Stimulated activated CD4-positive, alpha-beta T cell treated with anti-CD3 and anti-CD28 coated beads, Interleukin-1b, Interleukin-23, amount 100 ng/mL, for 1 hour (primary cell): ENCODE data around the gene HIRIP3.
"Not testable (repeated sequence)": the region's sequence is repeated elsewhere in the genome, so short reads cannot be mapped to it uniquely, and the experiment has no call there.

ENCODE experiments used
- DNase-seq, 2 donors: peaks; one replicate each; pipeline ENCODE4 v3.0.0-alpha.2; 2020; ENCODE audit warnings: low read depth in 2 of 2

The HIRIP3 gene

GRCh38 chr16:30016555-30017276 lies 21.3 kb upstream of the HIRIP3 start:
- no peak for DNase-seq

GRCh38 chr16:30015450-30015849 lies 20.0 kb upstream of the HIRIP3 start:
- not testable (repeated sequence) for DNase-seq

- not testable (repeated sequence) for DNase-seq
Observed at GRCh38 chr16:30012598-30012997, 17.2 kb upstream of the HIRIP3 start.

- DNase-seq = no peak
Observed at GRCh38 chr16:30011714-30012504, 16.5 kb upstream of the HIRIP3 start.

GRCh38 chr16:30010844-30011713 lies 15.7 kb upstream of the HIRIP3 start, which contains the start of gene DOC2A:
TSS of gene DOC2A (minus strand) at chr16:30011027. CDS start at chr16:30010222, 805 bp downstream.
- DNase-seq = no peak

- no peak for DNase-seq
Observed at GRCh38 chr16:30009990-30010843, 14.8 kb upstream of the HIRIP3 start.

GRCh38 chr16:30009085-30009862 lies 13.9 kb upstream of the HIRIP3 start:
- no peak for DNase-seq

- no peak for DNase-seq
Observed at GRCh38 chr16:30007378-30007895, 12.0 kb upstream of the HIRIP3 start.

GRCh38 chr16:30006659-30007377 lies 11.4 kb upstream of the HIRIP3 start:
- no peak for DNase-seq

GRCh38 chr16:30006095-30006473 lies 10.7 kb upstream of the HIRIP3 start:
- no peak for DNase-seq

- no peak for DNase-seq
Observed at GRCh38 chr16:30005341-30006094, 10.1 kb upstream of the HIRIP3 start.

GRCh38 chr16:30004811-30005242 lies 9.4 kb upstream of the HIRIP3 start:
- DNase-seq = no peak

- no peak for DNase-seq
Observed at GRCh38 chr16:30004424-30004776, 9.0 kb upstream of the HIRIP3 start.

GRCh38 chr16:30003670-30004423 lies 8.4 kb upstream of the HIRIP3 start:
- DNase-seq = no peak

- DNase-seq = no peak
Observed at GRCh38 chr16:30002614-30003346, 7.4 kb upstream of the HIRIP3 start.

- DNase-seq = no peak
Observed at GRCh38 chr16:30000735-30001631, 5.6 kb upstream of the HIRIP3 start.
